H9 (cell line): ENCODE data around the gene TXLNB. TPM values are rescaled to one million over a fixed set of nuclear protein-coding genes. Genes with fewer than 3 reads are reported as not detected.

Source experiments
- DNase-seq: peaks from one replicate; pipeline ENCODE4 v3.0.0-alpha.2; 2017
- H2AFZ ChIP-seq: one replicate; pipeline ENCODE4 v1.6.1; 2013; ENCODE audit warnings: mild to moderate bottlenecking, low read length, control low read depth, moderate library complexity
- H2AK5ac ChIP-seq: 2 replicates; pipeline ENCODE4 v1.6.1; 2013; ENCODE audit warnings: low read length, control low read depth, mixed read lengths; ENCODE audit not compliant: insufficient read length
- H2BK120ac ChIP-seq: one replicate; pipeline ENCODE4 v1.6.1; 2013; ENCODE audit warnings: low read depth, mild to moderate bottlenecking, low read length, control low read depth, inconsistent platforms; ENCODE audit not compliant: poor library complexity, severe bottlenecking
- H2BK12ac ChIP-seq: 2 replicates; pipeline ENCODE4 v1.6.1; 2013; ENCODE audit warnings: low read length, control low read depth, mixed read lengths, low read depth; ENCODE audit not compliant: insufficient read length
- H2BK15ac ChIP-seq: 2 replicates; pipeline ENCODE4 v1.6.1; 2013; ENCODE audit warnings: low read depth, low read length, control low read depth
- H2BK20ac ChIP-seq: one replicate; pipeline ENCODE4 v1.6.1; 2013; ENCODE audit warnings: low read depth, mild to moderate bottlenecking, low read length, control low read depth, inconsistent platforms; ENCODE audit not compliant: poor library complexity, severe bottlenecking
- H2BK5ac ChIP-seq: 2 replicates; pipeline ENCODE4 v1.6.1; 2013; ENCODE audit warnings: low read length, control low read depth, mixed read lengths; ENCODE audit not compliant: insufficient read length
- H3K14ac ChIP-seq: 2 replicates; pipeline ENCODE4 v1.6.1; 2013; ENCODE audit warnings: low read length, control low read depth; ENCODE audit not compliant: insufficient read depth
- H3K18ac ChIP-seq: 2 replicates; pipeline ENCODE4 v1.6.1; 2013; ENCODE audit warnings: low read depth, mild to moderate bottlenecking, mixed read lengths, low read length, control low read depth; ENCODE audit not compliant: insufficient read length
- H3K23ac ChIP-seq: 2 replicates; pipeline ENCODE4 v1.6.1; 2013; ENCODE audit warnings: low read length, control low read depth, mixed read lengths, low read depth; ENCODE audit not compliant: insufficient read length
- H3K23me2 ChIP-seq: 2 replicates; pipeline ENCODE4 v1.6.1; 2013; ENCODE audit warnings: low read depth, mild to moderate bottlenecking, mixed read lengths, low read length, control low read depth; ENCODE audit not compliant: insufficient read length, poor library complexity, severe bottlenecking
- H3K27ac ChIP-seq: 2 replicates; pipeline ENCODE4 v1.5.1; 2013; ENCODE audit warnings: low read length, control low read depth, mixed read lengths, low read depth; ENCODE audit not compliant: insufficient read length
- H3K27me3 ChIP-seq: 2 replicates; pipeline ENCODE4 v1.6.1; 2013; ENCODE audit warnings: low read length, control low read depth, inconsistent platforms; ENCODE audit not compliant: insufficient read depth
- H3K4ac ChIP-seq: 2 replicates; pipeline ENCODE4 v1.6.1; 2013; ENCODE audit warnings: low read depth, mild to moderate bottlenecking, control low read depth, inconsistent platforms, low read length, moderate library complexity
- H3K4me1 ChIP-seq: 2 replicates; pipeline ENCODE4 v1.6.1; 2013; ENCODE audit warnings: low read length, control low read depth, inconsistent platforms; ENCODE audit not compliant: insufficient read depth
- H3K4me2 ChIP-seq: 2 replicates; pipeline ENCODE4 v1.6.1; 2013; ENCODE audit warnings: low read length, control low read depth, mixed read lengths; ENCODE audit not compliant: insufficient read length, insufficient read depth
- H3K56ac ChIP-seq: 2 replicates; pipeline ENCODE4 v1.6.1; 2013; ENCODE audit warnings: low read depth, mild to moderate bottlenecking, mixed read lengths, low read length, control low read depth; ENCODE audit not compliant: insufficient read length
- H3K79me1 ChIP-seq: 2 replicates; pipeline ENCODE4 v1.6.1; 2013; ENCODE audit warnings: low read depth, mild to moderate bottlenecking, moderate library complexity, low read length, control low read depth, inconsistent platforms; ENCODE audit not compliant: insufficient read depth, poor library complexity, severe bottlenecking
- H3K79me2 ChIP-seq: 2 replicates; pipeline ENCODE4 v1.6.1; 2013; ENCODE audit warnings: low read length, control low read depth, inconsistent platforms; ENCODE audit not compliant: insufficient read depth
- H3K9ac ChIP-seq: 2 replicates; pipeline ENCODE4 v1.6.1; 2013; ENCODE audit warnings: low read length, control low read depth, mixed read lengths; ENCODE audit not compliant: insufficient read length; ENCODE audit errors: extremely low read depth
- H3K9me3 ChIP-seq: one replicate; pipeline ENCODE4 v1.6.1; 2013; ENCODE audit warnings: low read depth, low read length, inconsistent platforms; ENCODE audit not compliant: control insufficient read depth
- H3T11ph ChIP-seq: one replicate; pipeline ENCODE4 v1.6.1; 2013; ENCODE audit warnings: mild to moderate bottlenecking, low read length, control low read depth, inconsistent platforms
- H4K20me1 ChIP-seq: one replicate; pipeline ENCODE4 v1.6.1; 2013; ENCODE audit not compliant: control insufficient read depth, insufficient read length, insufficient read depth
- H4K5ac ChIP-seq: 2 replicates; pipeline ENCODE4 v1.6.1; 2013; ENCODE audit warnings: low read depth, mild to moderate bottlenecking, mixed read lengths, low read length, control low read depth; ENCODE audit not compliant: insufficient read length
- H4K8ac ChIP-seq: replicated peaks from 2 replicates; pipeline ENCODE4 v1.6.1; 2013; ENCODE audit warnings: low read length, control low read depth, mixed read lengths, low read depth; ENCODE audit not compliant: insufficient read length
- H4K91ac ChIP-seq: 2 replicates; pipeline ENCODE4 v1.6.1; 2013; ENCODE audit warnings: low read depth, mild to moderate bottlenecking, moderate library complexity, mixed read lengths, low read length, control low read depth; ENCODE audit not compliant: insufficient read length
- H3K27ac Mint-ChIP-seq, 3 experiments: 2 replicates in 2 of 3; 3 replicates in 1 of 3; pipeline ENCODE4 v1.8.0; 2020 to 2021; ENCODE audit warnings: mixed read lengths in 3 of 3, mild to moderate bottlenecking in 1 of 3, moderate library complexity in 1 of 3
- H3K27me3 Mint-ChIP-seq: 2 replicates; pipeline ENCODE4 v1.8.0; 2021; ENCODE audit warnings: low read depth, mild to moderate bottlenecking, moderate library complexity, mixed read lengths
- H3K36me3 Mint-ChIP-seq, 3 experiments: 2 replicates in 2 of 3; 3 replicates in 1 of 3; pipeline ENCODE4 v1.8.0; 2020 to 2021; ENCODE audit warnings: low read depth in 3 of 3, mixed read lengths in 3 of 3; ENCODE audit not compliant: insufficient read depth in 1 of 3
- H3K4me1 Mint-ChIP-seq, 2 experiments: 2 replicates each; pipeline ENCODE4 v1.8.0; 2020; ENCODE audit warnings: mixed read lengths in 2 of 2
- H3K4me3 Mint-ChIP-seq, 2 experiments: 2 replicates in 1 of 2; 3 replicates in 1 of 2; pipeline ENCODE4 v1.8.0; 2020 to 2021; ENCODE audit warnings: mild to moderate bottlenecking in 2 of 2, mixed read lengths in 2 of 2, moderate library complexity in 1 of 2
- H3K9me3 Mint-ChIP-seq, 2 experiments: 2 replicates in 1 of 2; 3 replicates in 1 of 2; pipeline ENCODE4 v1.8.0; 2020; ENCODE audit warnings: mild to moderate bottlenecking in 2 of 2, mixed read lengths in 2 of 2, moderate library complexity in 1 of 2
- CTCF ChIP-seq: fragments of 200-600 bp; sonication (generic); conservative IDR thresholded peaks from 3 replicates; pipeline ENCODE4 v1.8.0; 2021; ENCODE audit warnings: antibody characterized with exemption, mild to moderate bottlenecking
- WGBS: extraction: QIAGEN DNeasy Blood & Tissue Kit; methylation state at CpG from one replicate; pipeline ENCODE4 v1.1.7; 2013; ENCODE audit warnings: missing lambda C conversion rate, low lambda C conversion rate, mixed read lengths; ENCODE audit not compliant: insufficient read length; ENCODE audit errors: extremely low coverage; 5-methylcytosine and 5-hydroxymethylcytosine counted together
- total RNA-seq: library from RNA; stranded (reverse); gene quantifications from 2 replicates; pipeline ENCODE4 v1.2.1, GENCODE V29; 2021

TXLNB gene
- total RNA-seq, 1 experiment from 2014 or later: 0.04 TPM

GRCh38 chr6:139303185-139303584, 11.4 kb upstream of the TXLNB start:
- no peak overlapping the region for H4K5ac ChIP-seq
- no peak overlapping the region for H2BK15ac ChIP-seq
- H3T11ph ChIP-seq: no peak overlapping the region
- DNase-seq: no peak
- H3K14ac ChIP-seq: no peak overlapping the region
- H3K23me2 ChIP-seq: no peaks in the 10 kb centered on the region
- H4K20me1 ChIP-seq: no peaks in the 10 kb centered on the region
- no peak overlapping the region for H3K18ac ChIP-seq
- no peaks in the 10 kb centered on the region for H3K27me3 ChIP-seq
- Mint-ChIP-seq H3K27me3 (no peaks in the 10 kb centered on the region), H3K4me1 (peaks cover 13 to 16% of the 10 kb centered on the region in 2 experiments), H3K27ac (no peak overlapping the region), H3K36me3 (no peaks in the 10 kb centered on the region), H3K9me3 (no peaks in the 10 kb centered on the region), H3K4me3 (no peak overlapping the region)
- H3K27ac ChIP-seq: no peak overlapping the region
- no peak overlapping the region for H2BK120ac ChIP-seq
- no peak overlapping the region for H3K4ac ChIP-seq
- H2BK20ac ChIP-seq: no peak overlapping the region
- H3K9me3 ChIP-seq: no peaks in the 10 kb centered on the region
- no peak overlapping the region for H3K4me2 ChIP-seq
- no peak overlapping the region for H4K8ac ChIP-seq
- no peak overlapping the region for H2BK12ac ChIP-seq
- H4K91ac ChIP-seq: no peak overlapping the region
- no peak overlapping the region for H3K23ac ChIP-seq
- H3K56ac ChIP-seq: no peak overlapping the region
- H3K9ac ChIP-seq: no peak overlapping the region
- H2AFZ ChIP-seq: no peak overlapping the region
- no peaks in the 10 kb centered on the region for H3K79me1 ChIP-seq
- no peaks in the 10 kb centered on the region for H3K79me2 ChIP-seq
- H3K4me1 ChIP-seq: peaks cover 2% of the 10 kb centered on the region; the same call in 1 of the 2 replicates
- WGBS: no CpG with 5 or more reads among the region's 2 CpGs
- TF ChIP-seq CTCF: no peak
- H2BK5ac ChIP-seq: no peak overlapping the region
- H2AK5ac ChIP-seq: no peak overlapping the region
